ENCODE measurements around the gene NLK. TPM values are rescaled to one million over a fixed set of nuclear protein-coding genes. Genes with fewer than 3 reads are reported as not detected.

NLK gene
- total RNA-seq, 4 donors from 2014 or later = 6.2 to 40.5 (median 29.9) TPM

GRCh38 chr17:28059675-28060074 lies 17.2 kb downstream of the NLK start:
- TF ChIP-seq EP300 (IDR thresholded peaks at IDR 0.05; ENCODE audit: low read depth) = no peak
- no peak for TF ChIP-seq POLR2AphosphoS5 (IDR thresholded peaks at IDR 0.05)
- TF ChIP-seq CTCF (IDR thresholded peaks at IDR 0.05) = no peak
- no peak for TF ChIP-seq POLR2A (IDR thresholded peaks at IDR 0.05)
- intact Hi-C loops (cut with DNase I; ENCODE audit: low total_unique reads) = no loop called here
- DNase-seq = no peak
- H3K27ac ChIP-seq = no peak overlapping the region
- H3K4me3 ChIP-seq = no peak overlapping the region
- H3K36me3 ChIP-seq = no peaks in the 10 kb centered on the region
- peaks cover 0 to 51% (median 21%) of the 10 kb centered on the region in 4 donors for H3K4me1 ChIP-seq
- in situ Hi-C loops (cut with MboI; ENCODE audit: low pct_ligation_motif_present in 1 of 4, low pct_unique_long_range_greater_than_20kb in 1 of 4, low sequenced_read_pairs in 3 of 4) = loop anchor here in 1 of 4 donors (10.0 kb wide), 1 partner anchor 65 kb away; no protein-coding TSS in a partner anchor
- 83 to 93% methylated on average over 1 of the region's 1 CpG for WGBS, 2 donors (ENCODE audit: low coverage in 1 of 2)
- no peaks in the 10 kb centered on the region for H3K9me3 ChIP-seq
- no peaks in the 10 kb centered on the region for H3K27me3 ChIP-seq

DNA sequence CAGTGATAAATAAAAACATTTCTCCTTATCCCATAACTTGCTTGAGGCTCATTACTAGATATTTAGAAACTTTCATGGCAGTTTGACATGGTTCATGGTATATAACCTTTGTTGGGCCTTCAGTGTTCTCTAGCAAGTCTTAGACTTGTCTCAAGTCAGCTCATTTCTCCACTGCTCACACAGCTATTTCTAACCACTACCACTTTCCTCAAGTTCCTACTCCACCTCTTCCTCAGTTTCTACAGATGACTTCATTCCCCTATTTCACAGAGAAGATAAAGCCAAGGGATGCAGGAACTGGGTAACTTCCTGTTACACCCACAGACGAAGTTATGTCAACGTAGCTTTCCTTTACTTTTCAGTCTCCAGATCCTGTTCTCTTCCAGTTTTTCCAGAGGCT lies 23.2 kb downstream of the NLK start:
- no peak overlapping the region for H3K27ac ChIP-seq
- peaks cover 1 to 2% of the 10 kb centered on the region in 2 donors for H3K9me3 ChIP-seq
- DNase-seq = no peak
- intact Hi-C loops (cut with DNase I; ENCODE audit: low total_unique reads) = no loop called here
- no peak overlapping the region for H3K4me3 ChIP-seq
- WGBS, 2 donors (ENCODE audit: low coverage in 1 of 2) = 42 to 47% methylated on average over 2 of the region's 2 CpGs
- TF ChIP-seq CTCF (IDR thresholded peaks at IDR 0.05) (no peak), POLR2AphosphoS5 (IDR thresholded peaks at IDR 0.05) (no peak), POLR2A (IDR thresholded peaks at IDR 0.05) (no peak), EP300 (IDR thresholded peaks at IDR 0.05; ENCODE audit: low read depth) (no peak)
- H3K36me3 ChIP-seq = peaks cover 0 to 2% (median 0%) of the 10 kb centered on the region in 4 donors
- H3K4me1 ChIP-seq = peaks cover 0 to 7% (median 2%) of the 10 kb centered on the region in 4 donors
- no peaks in the 10 kb centered on the region for H3K27me3 ChIP-seq
- in situ Hi-C loops (cut with MboI; ENCODE audit: low pct_ligation_motif_present in 1 of 4, low pct_unique_long_range_greater_than_20kb in 1 of 4, low sequenced_read_pairs in 3 of 4) = loop anchor here in 1 of 4 donors (10.0 kb wide), 1 partner anchor 59 kb away; no protein-coding TSS in a partner anchor

GRCh38 chr17:28069061-28069460 lies 26.6 kb downstream of the NLK start:
- WGBS, 2 donors (ENCODE audit: low coverage in 1 of 2) = 94 to 100% methylated on average over 1 of the region's 1 CpG
- no peak for DNase-seq
- in situ Hi-C loops (cut with MboI; ENCODE audit: low pct_ligation_motif_present in 1 of 4, low pct_unique_long_range_greater_than_20kb in 1 of 4, low sequenced_read_pairs in 3 of 4) (loop anchor here in 1 of 4 donors (10.0 kb wide), 1 partner anchor 56 kb away; no protein-coding TSS in a partner anchor), intact Hi-C loops (cut with DNase I; ENCODE audit: low total_unique reads) (no loop called here)
- peaks cover 0 to 7% (median 2%) of the 10 kb centered on the region in 4 donors for H3K4me1 ChIP-seq
- peaks cover 0 to 6% (median 0%) of the 10 kb centered on the region in 4 donors for H3K36me3 ChIP-seq
- TF ChIP-seq POLR2AphosphoS5 (IDR thresholded peaks at IDR 0.05) (no peak), POLR2A (IDR thresholded peaks at IDR 0.05) (no peak), CTCF (IDR thresholded peaks at IDR 0.05) (no peak), EP300 (IDR thresholded peaks at IDR 0.05; ENCODE audit: low read depth) (no peak)
- H3K9me3 ChIP-seq = peaks cover 10 to 12% of the 10 kb centered on the region in 2 donors
- no peak overlapping the region for H3K27ac ChIP-seq
- H3K27me3 ChIP-seq = no peaks in the 10 kb centered on the region
- no peak overlapping the region for H3K4me3 ChIP-seq

DNA sequence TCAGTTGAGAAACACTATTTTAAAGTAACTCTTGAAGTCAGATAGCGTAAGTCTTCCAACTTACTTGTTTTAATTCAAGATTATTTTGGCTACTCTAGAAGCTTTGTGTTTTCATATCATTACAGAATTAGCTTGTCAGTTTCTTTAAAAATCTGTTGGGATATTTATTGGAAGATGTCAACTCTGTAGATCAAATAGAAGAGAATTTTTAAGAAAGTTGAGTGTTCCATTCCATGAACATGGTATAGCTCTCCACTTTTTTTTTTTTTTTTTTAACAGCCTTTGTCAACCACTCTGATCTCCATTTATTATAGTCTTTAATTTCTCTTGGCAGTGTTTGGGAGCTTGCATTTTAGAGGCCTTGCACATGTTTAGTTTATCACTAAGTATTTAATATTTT lies 28.7 kb downstream of the NLK start:
- peaks cover 0 to 2% (median 0%) of the 10 kb centered on the region in 4 donors for H3K4me1 ChIP-seq
- peaks cover 0 to 6% (median 0%) of the 10 kb centered on the region in 4 donors for H3K36me3 ChIP-seq
- intact Hi-C loops (cut with DNase I; ENCODE audit: low total_unique reads) = no loop called here
- H3K27me3 ChIP-seq = no peaks in the 10 kb centered on the region
- DNase-seq = no peak
- in situ Hi-C loops (cut with MboI; ENCODE audit: low pct_ligation_motif_present in 1 of 4, low pct_unique_long_range_greater_than_20kb in 1 of 4, low sequenced_read_pairs in 3 of 4) = no loop called here
- no peak for TF ChIP-seq CTCF (IDR thresholded peaks at IDR 0.05)
- no peak for TF ChIP-seq POLR2AphosphoS5 (IDR thresholded peaks at IDR 0.05)
- no peak for TF ChIP-seq EP300 (IDR thresholded peaks at IDR 0.05; ENCODE audit: low read depth)
- 92 to 100% methylated on average over 1 of the region's 1 CpG for WGBS, 2 donors (ENCODE audit: low coverage in 1 of 2)
- H3K9me3 ChIP-seq = peaks cover 10 to 12% of the 10 kb centered on the region in 2 donors
- H3K4me3 ChIP-seq = no peak overlapping the region
- no peak overlapping the region for H3K27ac ChIP-seq

Data from transverse colon (tissue), 4 donors.